ENCODE measurements around the gene JPH3.
A peak's percentile ranks its signal among the peaks of the same experiment; 100 is the strongest.
"Not testable (repeated sequence)": the region's sequence is repeated elsewhere in the genome, so short reads cannot be mapped to it uniquely, and the experiment has no call there.

Gene JPH3

GRCh38 chr16:87722590-87723225, 120.4 kb downstream of the JPH3 start:
- no peak for DNase-seq

DNA sequence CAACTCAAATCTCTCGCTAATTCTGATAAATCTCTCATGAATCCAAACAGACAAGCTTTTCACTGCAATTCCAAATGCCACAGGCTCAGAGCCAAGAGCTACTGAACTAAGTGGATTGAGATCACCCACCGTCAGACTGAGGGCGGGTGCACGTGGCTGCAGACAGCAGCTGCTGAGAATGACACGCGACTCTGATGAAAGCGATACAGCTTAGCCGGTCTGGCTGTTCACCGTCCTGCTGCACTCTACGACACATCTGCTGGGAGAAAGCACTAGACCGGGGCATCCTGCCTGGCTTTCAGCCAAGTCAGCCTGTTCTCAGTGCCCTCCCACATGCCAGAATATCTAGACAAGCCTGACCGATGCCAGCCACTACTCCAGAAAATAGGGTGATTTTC, 120.9 kb downstream of the JPH3 start:
- DNase-seq = peak; percentile 16 to 33

GRCh38 chr16:87724490-87725291, 122.4 kb downstream of the JPH3 start:
- peak; percentile 48 to 53 for DNase-seq

DNA sequence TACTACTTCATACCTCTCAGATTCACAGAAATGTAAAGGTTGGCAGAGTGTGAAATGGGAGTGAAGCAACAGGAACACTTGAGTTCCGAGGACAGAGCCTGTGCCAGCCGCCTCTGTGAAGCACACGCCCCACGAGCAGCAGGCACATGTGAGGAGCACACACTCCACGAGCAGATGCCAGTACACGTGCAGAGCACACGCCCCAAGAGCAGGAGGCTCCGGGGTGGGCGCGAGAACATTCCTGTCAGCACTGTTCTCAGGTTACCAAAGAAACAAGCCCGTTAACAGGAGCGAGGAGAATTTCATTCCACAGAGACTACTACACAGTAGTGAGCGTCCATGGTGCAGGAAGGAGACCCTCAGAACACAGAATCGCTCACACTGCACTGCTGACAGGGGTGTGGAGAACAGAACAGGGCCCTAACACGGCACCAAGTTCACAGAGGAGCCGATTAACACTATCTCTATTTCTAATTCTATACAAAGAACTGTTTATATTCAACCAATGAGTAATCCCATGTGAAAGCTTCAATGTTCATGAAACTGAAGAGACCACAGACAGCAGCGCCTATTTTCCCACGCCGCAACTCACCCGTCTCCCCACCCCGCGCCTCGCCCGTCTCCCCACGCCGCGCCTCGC, 123.4 kb downstream of the JPH3 start:
- DNase-seq = no peak

DNA sequence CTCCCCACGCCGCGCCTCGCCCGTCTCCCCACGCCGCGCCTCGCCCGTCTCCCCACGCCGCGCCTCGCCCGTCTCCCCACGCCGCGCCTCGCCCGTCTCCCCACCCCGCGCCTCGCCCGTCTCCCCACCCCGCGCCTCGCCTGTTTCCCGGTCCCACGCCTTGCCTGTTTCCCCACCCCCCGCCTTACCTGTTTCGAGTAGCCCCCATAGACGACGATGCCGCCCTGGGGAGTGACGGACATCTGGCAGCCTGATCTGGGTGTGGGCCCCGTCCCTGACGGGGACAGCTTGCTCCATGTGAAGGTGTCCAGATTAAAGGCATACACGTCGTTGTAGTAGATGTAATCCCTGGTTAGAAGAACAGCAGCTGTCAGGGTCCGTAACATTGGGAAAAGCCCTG, 124.3 kb downstream of the JPH3 start:
- DNase-seq = not testable (repeated sequence)

DNA sequence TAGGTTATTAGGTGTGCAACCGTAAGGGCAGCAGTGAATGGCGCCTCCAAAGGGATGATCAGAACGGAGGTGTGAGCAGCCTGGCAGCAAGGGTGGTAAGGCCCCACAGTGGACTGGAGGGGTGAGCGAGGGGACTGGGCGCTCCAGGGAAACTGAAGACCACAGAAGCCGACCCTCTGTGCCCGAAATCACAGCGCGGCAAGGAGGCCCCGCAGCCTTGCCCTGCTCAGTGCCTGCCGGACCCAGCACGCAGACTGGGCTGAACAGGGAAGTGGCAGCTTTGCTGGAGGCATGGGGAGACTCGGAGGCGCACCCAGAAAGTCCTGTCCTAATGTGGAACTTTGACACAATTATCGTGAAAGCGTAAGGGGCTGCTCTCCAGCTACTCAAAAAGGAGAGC, 125.0 kb downstream of the JPH3 start:
- DNase-seq = no peak

DNA sequence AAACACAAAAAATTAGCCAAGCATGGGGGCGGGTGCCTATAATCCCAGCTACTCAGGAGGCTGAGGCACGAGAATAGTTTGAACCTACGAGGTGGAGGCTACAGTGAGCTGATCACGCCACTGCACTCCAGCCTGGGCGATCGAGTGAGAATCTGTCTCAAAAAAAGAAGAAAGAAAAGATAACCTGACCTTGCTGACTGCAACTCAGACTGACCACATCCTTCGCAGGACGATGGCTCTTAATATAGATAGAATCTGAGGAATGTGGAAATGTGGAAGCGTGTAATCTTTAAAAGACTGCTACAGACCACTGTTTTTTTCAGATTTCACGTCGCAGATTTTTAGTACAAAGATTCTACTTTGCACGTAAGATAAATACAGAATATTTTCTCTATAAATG, 125.7 kb downstream of the JPH3 start:
- no peak for DNase-seq

- peak in 1 of 2 donors; percentile 10 for DNase-seq
Observed at GRCh38 chr16:87729266-87729954, 127.1 kb downstream of the JPH3 start.

GRCh38 chr16:87731607-87732006, 129.3 kb downstream of the JPH3 start:
- no peak for DNase-seq

DNA sequence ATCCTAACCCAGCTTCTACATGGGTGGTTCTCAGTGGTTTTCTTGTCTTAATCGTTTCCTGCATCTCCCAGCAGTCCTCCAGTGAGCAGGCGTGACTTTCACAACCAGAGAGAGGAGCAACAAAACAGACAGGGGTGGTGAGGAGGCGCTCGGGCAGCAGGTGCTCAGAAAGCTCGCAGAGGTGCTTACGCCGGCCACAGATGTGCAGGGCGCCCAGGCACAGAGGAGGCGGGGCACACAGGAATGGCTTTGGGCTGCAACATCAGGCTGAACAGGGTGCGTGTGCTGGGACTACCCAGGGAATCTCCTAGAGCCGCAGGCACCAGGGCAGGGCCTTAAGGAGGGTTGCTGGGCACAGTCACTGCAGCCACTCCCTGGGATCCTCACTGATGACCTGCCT, 130.9 kb downstream of the JPH3 start:
- peak in 1 of 2 donors; percentile 22 for DNase-seq

- DNase-seq = no peak
Observed at GRCh38 chr16:87734644-87735043, 132.3 kb downstream of the JPH3 start.

- DNase-seq = no peak
Observed at GRCh38 chr16:87735270-87736007, 133.1 kb downstream of the JPH3 start.

DNA sequence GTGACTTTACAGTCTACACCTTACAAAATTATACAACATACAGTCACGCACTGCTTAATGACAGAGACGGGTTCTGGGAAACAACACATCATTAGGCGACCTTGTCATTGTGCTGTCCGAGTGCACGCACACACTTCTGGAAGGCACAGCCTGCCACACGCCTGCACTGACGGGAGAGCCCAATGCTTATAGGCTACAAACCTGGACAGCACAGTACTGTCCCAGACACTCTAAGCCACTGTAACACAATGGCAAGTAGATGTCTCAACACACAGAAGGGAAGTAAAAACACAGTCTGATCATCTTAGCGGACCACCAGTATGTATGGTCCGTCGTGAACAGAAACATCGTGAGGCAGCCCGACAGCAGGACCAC, 133.7 kb downstream of the JPH3 start:
- DNase-seq = no peak

DNA sequence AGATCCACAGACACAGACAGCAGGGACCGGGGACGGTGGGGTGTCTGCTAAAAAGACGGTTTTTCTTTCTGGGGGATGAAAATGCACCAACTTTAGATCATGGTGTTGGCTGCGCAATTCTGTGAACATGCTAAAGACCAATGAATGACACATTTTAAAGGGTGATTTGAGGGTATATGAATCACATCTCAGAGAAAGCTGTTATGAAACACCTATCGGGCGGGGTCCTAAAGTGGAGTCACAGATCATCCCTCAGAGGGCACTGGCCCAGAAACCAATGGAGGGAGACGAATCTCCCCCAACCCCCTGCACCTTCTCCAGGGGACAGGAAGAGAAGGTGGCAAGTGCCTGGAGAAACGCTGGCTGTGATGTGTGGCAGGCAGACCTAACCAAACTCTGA, 137.5 kb downstream of the JPH3 start:
- no peak for DNase-seq

GRCh38 chr16:87740441-87740840, 138.1 kb downstream of the JPH3 start:
- DNase-seq = no peak

DNA sequence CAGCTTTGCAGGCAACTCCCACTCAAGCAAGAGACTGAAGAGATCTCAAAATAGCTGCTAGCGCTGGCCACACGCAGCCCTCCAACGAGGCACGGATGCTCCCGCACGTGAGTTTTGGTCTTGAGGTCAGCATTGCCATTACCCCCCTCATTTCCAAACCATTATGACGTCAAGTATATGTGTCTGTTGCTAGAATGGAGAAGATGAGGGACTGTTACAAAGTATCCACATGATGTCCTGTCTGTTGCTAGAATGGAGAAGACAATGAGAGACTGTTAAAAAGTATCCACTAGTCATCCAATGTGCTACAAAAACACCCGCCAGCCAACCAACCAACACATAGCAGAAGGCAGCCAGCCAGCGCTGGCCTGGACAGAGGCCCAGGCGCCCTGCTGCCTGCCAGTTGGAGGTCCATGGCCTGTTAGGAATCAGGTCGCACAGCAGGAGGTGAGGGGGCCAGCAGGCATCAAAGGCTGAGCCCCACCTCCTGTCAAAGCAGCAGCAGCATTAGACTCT, 138.7 kb downstream of the JPH3 start:
- DNase-seq = no peak

DNA sequence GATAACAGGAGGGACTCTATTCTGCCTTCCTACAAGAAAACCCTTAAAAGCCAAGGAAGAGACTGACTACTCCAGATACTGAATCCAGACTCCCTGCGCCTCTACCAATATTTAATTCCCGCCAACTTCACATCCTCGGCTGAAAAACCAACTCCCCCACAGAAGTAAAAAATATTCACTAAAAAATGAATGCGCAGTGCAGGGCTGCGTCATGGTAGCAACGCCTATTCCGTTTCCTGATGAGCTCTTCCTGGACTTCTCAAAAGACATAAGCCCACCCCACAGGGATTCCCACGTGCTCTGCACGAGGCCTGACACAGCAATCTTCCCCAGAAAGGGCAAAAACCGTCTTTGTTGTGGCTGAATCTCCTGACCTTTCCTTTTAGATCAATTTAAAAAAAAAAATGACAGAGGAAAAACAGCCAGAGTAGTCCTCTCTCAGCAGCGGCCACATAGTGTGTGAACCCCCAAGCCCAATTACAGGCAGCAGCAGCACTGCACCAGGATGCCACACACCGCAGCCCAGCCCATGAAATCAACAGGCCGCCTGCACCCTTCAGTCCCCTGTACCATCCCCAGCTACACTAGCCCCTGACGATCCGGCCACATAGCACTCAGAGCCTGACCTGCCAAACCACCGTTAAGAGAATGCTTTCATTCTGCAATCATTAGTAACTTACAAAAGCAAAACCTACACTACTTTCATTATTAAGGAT, 139.6 kb downstream of the JPH3 start:
- DNase-seq = no peak

- no peak for DNase-seq
Observed at GRCh38 chr16:87742781-87743490, 140.6 kb downstream of the JPH3 start.

GRCh38 chr16:87744750-87745514, 142.6 kb downstream of the JPH3 start:
- DNase-seq = no peak

GRCh38 chr16:87746178-87746577, 143.9 kb downstream of the JPH3 start:
- no peak for DNase-seq
